K562 (cell line): ENCODE results near the gene DNAJC6. TPM values are rescaled to one million over a fixed set of nuclear protein-coding genes. Genes with fewer than 3 reads are reported as not detected.

Experiments used
- CAMTA2 ChIP-seq: fragments of 250-450 bp; sonication (Bioruptor Pico); conservative IDR thresholded peaks from 2 replicates; pipeline ENCODE4 v1.5.1; 2022
- CCNT2 ChIP-seq: IDR thresholded peaks from 2 replicates; pipeline ENCODE4 v1.6.1; 2011; ENCODE audit warnings: borderline replicate concordance, low read depth, mild to moderate bottlenecking, moderate library complexity, mixed read lengths, low read length; ENCODE audit not compliant: insufficient read length; ENCODE audit errors: extremely low read depth
- CEBPB ChIP-seq: fragments of 450-650 bp; IDR thresholded peaks from 2 replicates; pipeline ENCODE4 v1.6.1; 2016; ENCODE audit warnings: missing genetic modification characterization, missing compliant biosample characterization
- E2F6 ChIP-seq, 2 experiments: IDR thresholded peaks; 2 replicates each; pipeline ENCODE4 v1.6.1; 2011; ENCODE audit warnings: borderline replicate concordance in 1 of 2, control low read depth in 1 of 2, low read depth in 1 of 2, low read length in 1 of 2, mild to moderate bottlenecking in 1 of 2, mixed read lengths in 1 of 2, moderate library complexity in 1 of 2; ENCODE audit not compliant: insufficient read depth in 1 of 2, insufficient read length in 1 of 2, poor library complexity in 1 of 2, severe bottlenecking in 1 of 2; ENCODE audit errors: extremely low read depth in 1 of 2
- FOS ChIP-seq: IDR thresholded peaks from 3 replicates; pipeline ENCODE4 v1.6.1; 2011; ENCODE audit not compliant: insufficient read length; ENCODE audit errors: extremely low read depth
- MCM3 ChIP-seq: fragments of 450-650 bp; IDR thresholded peaks from 2 replicates; pipeline ENCODE4 v1.6.1; 2016
- MCM5 ChIP-seq: fragments of 450-650 bp; IDR thresholded peaks from 2 replicates; pipeline ENCODE4 v1.6.1; 2016; ENCODE audit warnings: low read depth
- MLLT1 ChIP-seq, 2 experiments: fragments of 450-650 bp; IDR thresholded peaks; 2 replicates each; pipeline ENCODE4 v1.6.1; 2016
- NFIC ChIP-seq: fragments of 450-650 bp; IDR thresholded peaks from 2 replicates; pipeline ENCODE4 v1.6.1; 2017; ENCODE audit warnings: mild to moderate bottlenecking, inconsistent platforms
- PML ChIP-seq: IDR thresholded peaks from 2 replicates; pipeline ENCODE4 v1.6.1; 2012; ENCODE audit warnings: low read length, inconsistent platforms
- POU5F1 ChIP-seq: fragments of 150-350 bp; IDR thresholded peaks from 2 replicates; pipeline ENCODE4 v1.6.1; 2014; ENCODE audit warnings: borderline replicate concordance, low read length, low read depth, mild to moderate bottlenecking; ENCODE audit not compliant: partially characterized antibody
- SMC3 ChIP-seq: conservative IDR thresholded peaks from 2 replicates; pipeline ENCODE4 v1.6.1; 2011; ENCODE audit warnings: low read depth, low read length, improper control_type of control experiment; ENCODE audit not compliant: insufficient read depth
- TCF3 ChIP-seq: sonication (generic); formaldehyde crosslinking; IDR thresholded peaks from 2 replicates; pipeline ENCODE4 v1.4.0; 2020; ENCODE audit warnings: mild to moderate bottlenecking, missing genetic modification reagents
- ZNF239 ChIP-seq: fragments of 250-450 bp; sonication (Bioruptor Pico); IDR thresholded peaks from 2 replicates; pipeline ENCODE4 v1.4.0; 2020; ENCODE audit warnings: mild to moderate bottlenecking
- ZNF324 ChIP-seq: fragments of 250-450 bp; sonication (Bioruptor Pico); IDR thresholded peaks from 2 replicates; pipeline ENCODE4 v1.4.0; 2020; ENCODE audit warnings: mild to moderate bottlenecking
- ZNF511 ChIP-seq: sonication (generic); formaldehyde crosslinking; IDR thresholded peaks from 2 replicates; pipeline ENCODE4 v1.8.0; 2022; ENCODE audit warnings: mild to moderate bottlenecking, missing genetic modification reagents
- ZNF668 ChIP-seq: fragments of 250-450 bp; sonication (Bioruptor Pico); IDR thresholded peaks from 2 replicates; pipeline ENCODE4 v1.8.0; 2022; ENCODE audit warnings: mild to moderate bottlenecking, inconsistent platforms
- ZNF79 ChIP-seq: fragments of 250-450 bp; sonication (Bioruptor Pico); IDR thresholded peaks from 2 replicates; pipeline ENCODE4 v1.4.0; 2020; ENCODE audit warnings: low read depth, mild to moderate bottlenecking, moderate library complexity
- polyA plus RNA-seq, 8 experiments: library from polyadenylated mRNA; depleted of rRNA in 4 of 8; stranded (reverse) in 5 of 8; unstranded in 3 of 8; fragments of >200 nt; fragmentation: Nextera tagmentation in 2 of 8; fragmentation: Illumina TruSeq in 1 of 8; extraction: Ambion mirVana in 2 of 8; extraction: Trizol in 1 of 8; gene quantifications; 2 replicates each; pipeline versions ENCODE4 v1.2.1 to v1.2.3, GENCODE V29; 2011 to 2014; ENCODE audit warnings: inconsistent platforms in 1 of 8, missing spikeins in 1 of 8
- total RNA-seq, 7 experiments: library from RNA; depleted of rRNA in 6 of 7; stranded (reverse); fragments of >200 nt in 6 of 7; fragmentation: Illumina TruSeq in 2 of 7; extraction: Trizol in 2 of 7; gene quantifications; 2 replicates each; pipeline versions ENCODE4 v1.2.1 to v1.2.3, GENCODE V29; 2011 to 2021; ENCODE audit warnings: low replicate concordance in 1 of 7
- TF ChIP-seq, protein P1 (sequence below): fragments of 450-650 bp; formaldehyde crosslinking; IDR thresholded peaks from 2 replicates; pipeline ENCODE4 v1.4.0; 2020; ENCODE audit warnings: mild to moderate bottlenecking, moderate library complexity
- TF ChIP-seq, protein P2 (sequence below): sonication (generic); formaldehyde crosslinking; IDR thresholded peaks from 2 replicates; pipeline ENCODE4 v1.8.1; 2023; ENCODE audit warnings: mild to moderate bottlenecking, missing genetic modification reagents
- TF ChIP-seq, protein P3 (sequence below): fragments of 450-650 bp; formaldehyde crosslinking; IDR thresholded peaks from 2 replicates; pipeline ENCODE4 v1.4.0; 2020; ENCODE audit warnings: mild to moderate bottlenecking, moderate library complexity

The DNAJC6 gene
- total and polyA plus RNA-seq, 9 of the 15 experiments (the other 6 are each of a cell fraction or from before 2014, with no cell fraction given) = 6.7 to 78.7 (median 28.0) TPM

DNA sequence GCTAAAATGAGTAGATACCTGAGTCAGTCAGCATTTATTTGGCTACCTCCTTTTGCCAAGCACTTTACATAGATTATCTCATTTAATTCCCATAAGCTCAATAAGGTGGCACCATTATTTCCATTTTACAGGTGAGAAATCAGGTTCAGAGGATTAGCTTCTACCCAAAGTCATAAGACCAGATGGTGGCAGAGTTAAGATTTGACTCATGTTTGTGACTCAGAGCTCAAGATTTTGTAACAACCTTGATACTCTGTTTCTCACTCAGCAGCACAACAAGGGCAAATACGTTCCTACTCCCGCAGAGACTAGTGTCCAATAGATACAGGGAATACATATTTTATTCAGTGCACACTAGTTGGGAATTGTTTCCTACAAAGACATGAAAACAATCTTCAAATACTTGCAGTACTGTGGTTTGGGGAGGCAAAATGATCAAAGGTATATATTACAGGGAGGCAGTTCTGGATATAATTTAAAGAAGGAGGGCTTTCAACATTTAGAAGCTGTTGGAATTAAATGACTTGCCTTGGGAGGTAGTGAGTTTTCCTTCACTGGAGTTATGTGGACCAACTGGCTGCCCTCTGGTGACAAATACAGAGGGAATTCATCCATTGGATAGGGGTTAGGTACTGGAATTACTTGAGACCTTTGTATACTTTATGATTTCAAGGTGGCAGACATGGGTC lies 114.7 kb downstream of the DNAJC6 start (continued):
- TF ChIP-seq POU5F1 (no peak), MCM3 (no peak), CCNT2 (no peak), TCF3 (CRISPR knock-in tag) (peak; percentile 78), MCM5 (no peak), NFIC (0 out of 2 replicates have a peak, but pooled peaks have one; percentile 16), PML (peak; percentile 38; the same call in 1 of the 2 replicates), FOS (peak; percentile 60), ZNF79 (CRISPR knock-in tag) (no peak), MLLT1 (IDR thresholded peaks at IDR 0.05) (no peak), CEBPB (peak; percentile 44; the same call in 1 of the 2 replicates), CAMTA2 (no peak), ZNF511 (CRISPR knock-in tag) (no peak), ZNF239 (no peak), E2F6 (IDR thresholded peaks at IDR 0.05; ENCODE audit: borderline replicate concordance in 1 of 2, extremely low read depth in 1 of 2, insufficient read depth in 1 of 2, insufficient read length in 1 of 2, low read depth in 1 of 2, low read length in 1 of 2, poor library complexity in 1 of 2, severe bottlenecking in 1 of 2) (no peak), ZNF668 (CRISPR knock-in tag) (no peak), ZNF324 (no peak), SMC3 (no peak)
- TF ChIP-seq, protein P1, sequence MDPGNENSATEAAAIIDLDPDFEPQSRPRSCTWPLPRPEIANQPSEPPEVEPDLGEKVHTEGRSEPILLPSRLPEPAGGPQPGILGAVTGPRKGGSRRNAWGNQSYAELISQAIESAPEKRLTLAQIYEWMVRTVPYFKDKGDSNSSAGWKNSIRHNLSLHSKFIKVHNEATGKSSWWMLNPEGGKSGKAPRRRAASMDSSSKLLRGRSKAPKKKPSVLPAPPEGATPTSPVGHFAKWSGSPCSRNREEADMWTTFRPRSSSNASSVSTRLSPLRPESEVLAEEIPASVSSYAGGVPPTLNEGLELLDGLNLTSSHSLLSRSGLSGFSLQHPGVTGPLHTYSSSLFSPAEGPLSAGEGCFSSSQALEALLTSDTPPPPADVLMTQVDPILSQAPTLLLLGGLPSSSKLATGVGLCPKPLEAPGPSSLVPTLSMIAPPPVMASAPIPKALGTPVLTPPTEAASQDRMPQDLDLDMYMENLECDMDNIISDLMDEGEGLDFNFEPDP (CRISPR knock-in tag) = no peak
- TF ChIP-seq, protein P2, sequence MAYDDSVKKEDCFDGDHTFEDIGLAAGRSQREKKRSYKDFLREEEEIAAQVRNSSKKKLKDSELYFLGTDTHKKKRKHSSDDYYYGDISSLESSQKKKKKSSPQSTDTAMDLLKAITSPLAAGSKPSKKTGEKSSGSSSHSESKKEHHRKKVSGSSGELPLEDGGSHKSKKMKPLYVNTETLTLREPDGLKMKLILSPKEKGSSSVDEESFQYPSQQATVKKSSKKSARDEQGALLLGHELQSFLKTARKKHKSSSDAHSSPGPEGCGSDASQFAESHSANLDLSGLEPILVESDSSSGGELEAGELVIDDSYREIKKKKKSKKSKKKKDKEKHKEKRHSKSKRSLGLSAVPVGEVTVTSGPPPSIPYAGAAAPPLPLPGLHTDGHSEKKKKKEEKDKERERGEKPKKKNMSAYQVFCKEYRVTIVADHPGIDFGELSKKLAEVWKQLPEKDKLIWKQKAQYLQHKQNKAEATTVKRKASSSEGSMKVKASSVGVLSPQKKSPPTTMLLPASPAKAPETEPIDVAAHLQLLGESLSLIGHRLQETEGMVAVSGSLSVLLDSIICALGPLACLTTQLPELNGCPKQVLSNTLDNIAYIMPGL (CRISPR knock-in tag) = no peak
- TF ChIP-seq, protein P3, sequence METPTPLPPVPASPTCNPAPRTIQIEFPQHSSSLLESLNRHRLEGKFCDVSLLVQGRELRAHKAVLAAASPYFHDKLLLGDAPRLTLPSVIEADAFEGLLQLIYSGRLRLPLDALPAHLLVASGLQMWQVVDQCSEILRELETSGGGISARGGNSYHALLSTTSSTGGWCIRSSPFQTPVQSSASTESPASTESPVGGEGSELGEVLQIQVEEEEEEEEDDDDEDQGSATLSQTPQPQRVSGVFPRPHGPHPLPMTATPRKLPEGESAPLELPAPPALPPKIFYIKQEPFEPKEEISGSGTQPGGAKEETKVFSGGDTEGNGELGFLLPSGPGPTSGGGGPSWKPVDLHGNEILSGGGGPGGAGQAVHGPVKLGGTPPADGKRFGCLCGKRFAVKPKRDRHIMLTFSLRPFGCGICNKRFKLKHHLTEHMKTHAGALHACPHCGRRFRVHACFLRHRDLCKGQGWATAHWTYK = no peak
